WI38 (cell line): Measurements from ENCODE around the gene OPCML.

Experiments used
- H3K4me3 ChIP-seq: 2 replicates; pipeline ENCODE4 v1.5.1; 2011; ENCODE audit warnings: low read depth, mild to moderate bottlenecking, control low read depth, low read length
- CTCF ChIP-seq: IDR thresholded peaks from 2 replicates; pipeline ENCODE4 v1.5.1; 2012; ENCODE audit warnings: low read depth, mild to moderate bottlenecking, control low read depth, low read length

OPCML gene

DNA sequence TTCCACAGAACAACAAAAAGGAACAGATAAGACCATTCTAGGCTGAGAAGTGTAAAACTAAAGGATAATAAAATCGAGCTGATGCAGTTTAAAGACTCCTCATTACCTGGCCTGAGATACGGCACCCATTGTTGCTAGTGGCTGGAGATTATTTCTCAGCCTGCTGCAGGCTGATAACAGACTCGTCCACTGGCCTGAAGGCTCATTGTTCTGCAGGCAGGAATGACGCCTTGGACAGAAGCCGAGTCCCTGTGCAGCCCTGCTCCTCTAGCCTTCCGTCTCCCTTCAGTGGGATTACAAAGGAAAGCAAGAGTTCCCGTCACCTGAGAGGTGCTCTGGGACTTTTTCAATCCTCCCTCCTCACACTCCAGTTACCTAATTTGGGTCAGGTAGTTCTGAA is 1065.3 kb downstream of the OPCML start:
- no peak for TF ChIP-seq CTCF

DNA sequence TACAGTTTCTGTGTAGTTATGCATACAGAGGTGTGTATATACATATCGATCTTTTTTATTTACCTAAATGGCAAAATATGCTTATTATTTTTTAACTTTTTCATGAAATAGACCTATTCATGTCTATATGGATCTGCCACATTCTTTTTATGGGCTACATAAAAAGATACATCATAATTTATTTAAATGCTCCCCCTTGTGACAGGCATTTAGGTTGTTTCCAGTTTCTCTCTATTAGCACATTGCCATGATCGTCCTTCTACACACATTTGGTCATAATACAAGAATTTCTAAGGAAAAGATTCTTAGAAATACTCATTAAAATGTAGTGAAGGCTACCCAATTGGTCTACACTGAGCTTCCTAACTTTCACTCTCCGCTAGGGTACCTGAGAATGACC is 1067.4 kb downstream of the OPCML start:
- H3K4me3 ChIP-seq: no peak overlapping the region
- TF ChIP-seq CTCF: no peak

More for the DNA sequence above, 1065.3 kb downstream of the OPCML start:
- H3K4me3 ChIP-seq: no peak overlapping the region

DNA sequence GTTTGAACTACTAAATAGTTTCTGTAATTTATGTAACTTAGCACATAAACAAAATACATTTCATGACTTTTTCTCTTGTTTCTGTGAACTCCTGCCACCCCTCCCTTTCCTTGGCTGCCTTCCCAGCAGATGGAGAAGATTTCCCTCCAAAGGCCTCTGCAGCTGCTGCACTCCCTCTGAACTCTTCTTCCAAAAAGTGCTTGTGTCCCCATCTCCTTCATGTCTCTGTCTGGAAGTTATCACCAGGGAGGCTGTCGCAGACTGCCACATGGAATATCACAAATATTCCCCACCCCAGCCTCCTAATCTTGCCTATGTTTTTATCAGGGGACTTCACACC is 1068.3 kb downstream of the OPCML start:
- no peak for TF ChIP-seq CTCF
- no peak overlapping the region for H3K4me3 ChIP-seq

GRCh38 chr11:132463295-132464002 is 1068.9 kb downstream of the OPCML start:
- no peak for TF ChIP-seq CTCF
- H3K4me3 ChIP-seq: no peak overlapping the region

- TF ChIP-seq CTCF: no peak
- H3K4me3 ChIP-seq: no peak overlapping the region
These were observed 1072.6 kb downstream of the OPCML start for GRCh38 chr11:132459736-132460135.

GRCh38 chr11:132457445-132457844 is 1074.9 kb downstream of the OPCML start:
- H3K4me3 ChIP-seq: no peak overlapping the region
- TF ChIP-seq CTCF: no peak

DNA sequence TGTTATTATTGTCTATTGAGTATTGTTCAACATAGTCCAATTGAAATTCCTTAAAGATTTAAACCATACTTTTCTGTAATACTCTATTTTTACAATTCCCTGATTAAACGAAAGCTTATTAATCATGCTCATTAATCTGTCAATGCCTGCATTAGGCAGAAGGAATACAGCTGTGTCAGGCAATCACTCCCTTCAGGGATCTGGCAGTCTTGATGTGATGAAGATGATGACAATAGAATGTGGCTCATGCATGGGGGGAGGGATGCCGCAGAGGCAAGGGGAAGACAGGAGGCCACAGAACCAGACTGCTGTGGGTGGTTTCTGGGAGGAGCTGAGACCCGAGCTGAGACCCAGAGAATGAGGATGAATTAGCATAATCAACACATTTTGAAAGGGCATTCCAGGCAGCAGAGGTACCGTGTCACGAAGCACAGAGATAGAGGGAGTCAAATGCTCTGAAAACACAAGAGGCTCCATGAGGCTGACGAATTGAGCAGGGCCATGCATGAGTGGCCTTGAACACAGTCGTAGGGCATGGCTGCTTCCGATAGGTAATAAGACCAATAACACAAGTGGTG is 1075.5 kb downstream of the OPCML start:
- TF ChIP-seq CTCF: no peak

More for the DNA sequence above, 1075.5 kb downstream of the OPCML start:
- no peak overlapping the region for H3K4me3 ChIP-seq
